GM19193 (cell line): ENCODE results near the gene AGBL5.
A peak's percentile ranks its signal among the peaks of the same experiment; 100 is the strongest.

Experiments
- POLR2A ChIP-seq: IDR thresholded peaks from 4 replicates; pipeline ENCODE4 v1.6.1; 2011; ENCODE audit not compliant: insufficient read depth, insufficient read length; ENCODE audit errors: extremely low read depth

AGBL5 gene

GRCh38 chr2:27016801-27017325 is 34.6 kb upstream of the AGBL5 start:
- no peak for TF ChIP-seq POLR2A

DNA sequence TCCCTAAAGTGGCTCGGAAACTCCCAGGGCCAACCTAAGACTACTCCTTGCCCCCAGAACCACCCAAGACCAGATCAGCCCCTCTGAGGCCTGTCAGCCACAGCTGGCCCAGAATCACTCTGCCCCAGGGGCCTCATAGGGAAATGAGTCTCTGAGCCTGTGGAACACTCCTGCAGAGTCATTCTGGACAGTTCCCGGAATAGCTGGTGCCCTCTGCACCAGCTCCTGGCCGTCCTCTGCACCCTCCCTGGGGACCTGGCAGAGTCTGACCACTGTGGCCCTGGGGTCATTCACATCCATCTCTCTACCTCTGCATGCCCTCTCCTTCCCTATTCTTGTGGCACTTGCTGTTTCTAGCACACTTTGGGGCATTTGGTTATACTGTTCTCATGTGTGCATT is 33.3 kb upstream of the AGBL5 start:
- TF ChIP-seq POLR2A = no peak

DNA sequence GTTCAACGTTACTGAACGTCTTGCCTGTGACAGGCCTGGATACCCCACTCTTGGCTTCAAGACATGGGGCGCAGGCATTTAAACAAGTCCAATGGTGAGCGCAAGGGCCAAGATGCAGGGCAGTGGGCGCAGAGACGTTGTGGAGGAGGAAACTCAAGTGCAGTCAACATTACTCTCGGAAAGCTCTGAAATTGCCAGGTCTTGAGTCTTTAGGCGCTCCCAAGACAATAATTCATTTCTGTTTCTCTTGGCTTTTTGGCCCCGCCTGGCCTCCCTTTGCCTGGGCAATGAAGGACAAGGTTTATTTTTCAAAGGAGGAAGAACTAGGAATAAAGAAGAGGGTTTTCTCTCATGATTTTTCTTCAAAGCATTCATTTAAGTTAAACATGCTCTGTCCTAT is 32.0 kb upstream of the AGBL5 start:
- TF ChIP-seq POLR2A = no peak

- TF ChIP-seq POLR2A = no peak
These were observed 31.3 kb upstream of the AGBL5 start for GRCh38 chr2:27019931-27020855.

GRCh38 chr2:27021253-27022049 is 30.0 kb upstream of the AGBL5 start:
- no peak for TF ChIP-seq POLR2A

DNA sequence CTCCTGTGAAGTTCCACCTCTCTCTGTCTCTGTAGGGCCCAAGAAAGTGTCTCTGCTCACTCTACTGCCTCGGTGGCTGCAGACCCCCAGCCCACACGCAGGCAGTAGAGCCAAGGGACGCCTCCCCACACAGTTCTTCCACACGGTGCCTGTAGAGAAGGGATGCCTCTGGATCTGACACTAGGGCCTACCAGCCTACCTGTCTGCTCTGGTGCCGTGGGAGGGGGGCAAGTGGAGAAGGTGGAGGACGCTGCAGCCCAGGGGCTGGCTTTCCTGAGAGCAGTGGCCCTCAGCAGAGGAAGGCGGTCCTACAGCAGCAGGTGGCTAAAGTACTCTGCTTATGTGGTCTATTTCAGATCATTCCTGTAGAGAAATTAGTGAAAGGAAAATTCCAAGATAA is 27.7 kb upstream of the AGBL5 start:
- TF ChIP-seq POLR2A = no peak

GRCh38 chr2:27024188-27024587 is 27.3 kb upstream of the AGBL5 start:
- no peak for TF ChIP-seq POLR2A

GRCh38 chr2:27024812-27025211 is 26.7 kb upstream of the AGBL5 start:
- no peak for TF ChIP-seq POLR2A

- TF ChIP-seq POLR2A = no peak
These were observed 26.1 kb upstream of the AGBL5 start for GRCh38 chr2:27025281-27025800.

DNA sequence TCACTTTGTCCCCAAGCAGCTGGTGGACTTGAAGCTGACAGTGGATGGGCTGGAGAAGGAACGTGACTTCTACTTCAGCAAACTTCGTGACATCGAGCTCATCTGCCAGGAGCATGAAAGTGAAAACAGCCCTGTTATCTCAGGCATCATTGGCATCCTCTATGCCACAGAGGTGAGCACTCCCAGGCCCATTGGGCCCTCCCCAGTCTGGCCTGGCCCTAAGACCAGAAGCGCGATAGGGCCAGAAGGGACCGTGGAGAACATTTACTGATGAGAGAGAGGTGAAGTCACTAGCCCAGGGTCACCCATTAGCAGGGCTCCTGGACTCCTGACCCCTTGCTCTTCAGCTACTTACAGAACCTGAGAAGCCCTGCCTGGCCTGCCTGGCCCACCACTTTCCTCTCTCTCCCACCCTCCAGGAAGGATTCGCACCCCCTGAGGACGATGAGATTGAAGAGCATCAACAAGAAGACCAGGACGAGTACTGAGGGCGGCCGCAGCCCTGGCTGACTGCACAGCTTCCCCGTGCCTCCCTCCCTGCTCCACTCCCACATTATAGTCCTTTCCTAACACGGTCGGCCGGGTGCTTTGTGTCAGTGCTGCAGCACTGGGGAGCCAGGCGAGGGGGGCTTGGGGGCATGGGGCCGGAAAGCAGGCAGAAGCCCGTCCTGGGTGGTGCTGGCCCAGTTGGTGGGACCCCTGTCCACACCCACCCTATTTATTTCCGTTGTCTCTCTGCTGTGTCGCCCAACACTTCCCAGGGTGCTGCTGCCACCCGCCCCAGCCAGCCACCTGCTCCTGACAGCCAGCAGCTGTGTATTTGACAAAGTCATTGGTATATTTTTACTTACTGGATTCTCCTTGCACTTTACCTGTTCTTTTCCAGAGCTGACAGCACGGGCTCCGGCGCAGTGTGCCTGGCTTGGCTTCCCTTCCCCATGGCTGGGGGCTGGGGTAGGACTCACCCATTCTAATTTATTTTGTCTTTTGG is 25.3 kb upstream of the AGBL5 start:
- TF ChIP-seq POLR2A = no peak

DNA sequence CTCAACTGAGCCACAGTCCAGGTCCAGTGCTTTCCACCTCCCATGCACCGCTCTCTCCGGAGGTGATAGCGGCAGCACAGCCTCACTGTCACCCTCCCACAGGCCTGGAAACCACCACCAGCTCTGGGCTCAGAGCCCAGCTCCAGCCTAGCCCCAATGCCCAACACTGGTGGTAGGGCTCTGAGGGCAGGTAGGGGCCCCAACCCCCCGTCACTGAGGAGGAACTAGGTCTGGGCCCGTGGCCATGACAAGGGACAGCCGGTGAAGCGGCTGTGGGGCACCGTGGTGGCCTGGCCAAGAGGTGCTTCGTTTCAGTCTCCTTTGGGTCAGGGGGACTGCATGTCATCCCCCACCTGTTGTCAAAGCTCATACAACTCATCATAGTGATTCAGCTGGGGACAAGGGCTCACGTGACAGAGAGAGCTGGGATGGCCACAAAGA is 24.2 kb upstream of the AGBL5 start:
- no peak for TF ChIP-seq POLR2A

DNA sequence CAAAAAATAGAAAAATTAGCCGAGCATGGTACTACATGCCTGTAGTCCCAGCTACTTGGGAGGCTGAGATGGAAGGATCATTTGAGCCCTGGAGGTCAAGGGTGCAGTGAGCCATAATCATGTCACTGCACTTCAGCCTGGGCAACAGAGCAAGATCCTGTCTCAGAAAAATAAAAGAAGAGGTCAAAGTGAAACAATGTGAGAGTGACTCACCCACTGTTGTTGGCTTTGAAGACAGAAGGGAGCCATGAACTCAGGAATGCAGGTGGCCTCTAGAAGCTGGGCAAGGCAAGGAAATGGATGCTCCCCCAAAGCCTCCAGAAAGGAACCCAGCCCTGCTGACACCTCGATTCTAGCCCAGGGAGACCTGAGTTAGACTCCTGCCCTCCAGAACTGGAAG is 22.4 kb upstream of the AGBL5 start:
- TF ChIP-seq POLR2A = no peak

DNA sequence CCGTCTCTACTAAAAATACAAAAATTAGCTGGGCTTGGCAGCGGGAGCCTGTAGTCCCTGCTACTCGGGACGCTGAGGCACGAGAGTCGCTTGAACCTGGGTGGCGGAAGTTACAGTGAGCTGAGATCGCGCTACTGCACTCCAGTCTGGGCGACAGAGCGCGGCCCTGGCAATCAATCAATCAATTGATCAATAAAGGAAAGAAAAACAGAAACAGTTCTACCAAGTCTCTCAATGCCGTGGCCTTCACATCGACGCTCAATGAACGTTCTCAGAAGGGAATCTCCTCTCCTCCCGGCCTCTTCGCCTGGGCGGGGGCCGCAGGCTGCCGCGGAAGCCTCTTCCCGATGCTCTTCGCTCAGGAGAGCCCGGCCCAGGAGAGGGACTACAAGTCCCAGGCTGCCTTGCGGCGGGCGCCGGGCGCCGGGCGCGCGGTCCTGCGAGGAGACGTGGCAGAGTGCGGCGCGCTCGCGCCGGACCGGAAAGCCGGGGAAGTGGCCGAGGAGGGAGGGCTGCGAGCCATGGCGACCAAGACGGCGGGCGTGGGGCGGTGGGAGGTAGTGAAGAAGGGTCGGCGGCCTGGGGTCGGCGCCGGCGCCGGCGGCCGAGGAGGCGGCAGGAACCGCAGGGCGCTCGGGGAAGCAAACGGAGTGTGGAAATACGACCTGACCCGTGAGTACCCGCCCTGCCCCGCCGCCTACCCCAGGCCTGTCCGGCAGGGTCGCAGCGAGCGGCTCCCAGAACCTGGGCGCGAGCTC is 18.8 kb upstream of the AGBL5 start, which contains the start of gene TMEM214:
TSS of gene TMEM214 (plus strand) at position 471 of the 758 bp plus-strand sequence. CDS start at position 522, 51 bp downstream.
- peak; percentile 89 for TF ChIP-seq POLR2A
